GM19455 (cell line): Measurements from ENCODE around the gene PHACTR3.
"Not testable (repeated sequence)": the region's sequence is repeated elsewhere in the genome, so short reads cannot be mapped to it uniquely, and the experiment has no call there.

Experiments used
- ATAC-seq: cut with Tn5 transposase; IDR thresholded peaks from one replicate; pipeline ENCODE4 v1.9.1; 2021; ENCODE audit not compliant: unreplicated experiment

Gene PHACTR3

DNA sequence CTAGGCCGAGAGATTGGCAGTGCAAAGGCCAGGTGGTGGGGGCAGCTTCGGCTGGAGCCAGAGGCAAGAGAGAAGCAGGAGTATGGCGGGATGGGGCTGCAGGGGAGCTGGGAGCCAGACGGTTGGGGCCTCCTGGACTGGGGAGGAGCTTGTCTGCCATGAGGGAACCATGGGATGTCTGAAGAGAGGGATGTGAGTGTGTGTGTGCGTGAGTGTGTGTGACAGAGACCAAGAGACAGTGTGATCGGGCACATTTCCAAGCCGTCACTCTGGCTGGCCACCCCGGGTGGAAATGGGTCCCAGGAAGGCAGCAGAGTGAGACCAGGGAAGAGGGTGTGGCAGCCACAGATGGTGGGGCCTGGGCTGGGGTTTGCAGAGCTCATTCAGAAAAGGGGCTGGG, 13.8 kb downstream of the PHACTR3 start:
- no peak for ATAC-seq

DNA sequence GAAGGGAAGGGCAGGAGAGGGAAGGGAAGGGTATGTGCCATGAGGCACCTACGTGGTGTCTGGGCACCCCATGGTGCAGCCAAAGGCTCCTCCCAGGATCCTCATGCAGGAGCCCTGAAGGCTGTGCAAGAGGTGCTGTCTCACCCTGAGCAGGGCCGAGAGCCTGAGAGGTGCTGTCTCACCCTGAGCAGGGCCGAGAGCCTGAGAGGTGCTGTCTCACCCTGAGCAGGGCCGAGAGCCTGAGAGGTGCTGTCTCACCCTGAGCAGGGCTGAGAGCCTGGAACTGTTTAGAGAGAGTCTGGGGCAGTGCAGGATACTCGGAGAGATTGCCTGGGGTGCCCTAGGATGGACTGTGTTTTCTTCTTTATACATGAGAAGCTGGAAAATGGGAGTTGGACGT, 14.2 kb downstream of the PHACTR3 start:
- ATAC-seq: not testable (repeated sequence)

DNA sequence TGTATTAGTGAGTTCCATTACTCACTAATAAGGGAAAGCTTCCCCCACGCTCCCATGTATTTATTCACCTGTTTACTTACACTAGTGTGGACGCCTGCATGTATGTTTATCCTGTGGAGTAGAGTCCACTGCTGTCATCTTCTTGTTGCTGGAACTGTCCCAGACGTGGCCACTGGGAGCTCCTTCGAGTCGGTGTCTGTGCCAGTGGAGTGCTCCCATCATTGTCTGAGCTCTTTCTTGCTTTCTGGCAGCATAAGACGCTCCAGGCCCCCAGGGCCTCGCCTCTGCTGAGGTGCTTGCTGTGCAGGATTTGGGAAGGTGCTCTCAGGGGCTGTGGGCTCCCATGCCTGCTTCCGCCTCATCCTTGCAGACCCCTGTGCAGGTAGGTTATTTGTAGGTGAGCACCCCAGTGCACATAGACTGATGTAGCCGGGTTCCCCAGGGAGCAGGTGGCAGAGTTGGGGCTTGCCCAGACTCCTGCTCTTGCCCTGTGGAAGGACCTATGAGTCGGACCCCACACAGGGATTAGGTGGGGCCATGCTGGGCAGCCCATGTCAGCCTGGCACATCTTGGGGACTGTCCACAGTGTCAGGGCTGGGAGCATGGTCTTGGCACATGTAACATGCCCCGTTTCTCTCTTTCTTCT, 16.6 kb downstream of the PHACTR3 start:
- ATAC-seq: no peak

DNA sequence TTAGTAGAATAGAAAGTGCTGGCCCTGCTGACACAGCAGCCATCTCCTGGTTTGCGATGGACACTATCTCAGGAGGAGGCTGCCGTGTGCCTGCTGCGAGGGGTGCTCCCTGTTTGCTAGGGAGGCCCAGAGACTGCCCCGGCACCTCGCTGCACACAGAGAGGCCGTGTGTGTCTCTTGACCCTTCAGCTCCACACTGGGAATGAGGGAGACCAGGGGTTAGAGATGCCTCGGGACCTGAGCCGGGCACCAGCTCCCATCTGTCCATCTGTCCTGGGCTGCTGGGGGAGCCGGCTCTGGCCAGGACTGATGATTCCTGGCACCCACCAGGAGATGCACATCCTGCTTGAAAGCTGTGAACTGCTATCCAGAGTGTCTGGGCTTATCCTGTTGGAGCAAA, 18.2 kb downstream of the PHACTR3 start:
- ATAC-seq: no peak

DNA sequence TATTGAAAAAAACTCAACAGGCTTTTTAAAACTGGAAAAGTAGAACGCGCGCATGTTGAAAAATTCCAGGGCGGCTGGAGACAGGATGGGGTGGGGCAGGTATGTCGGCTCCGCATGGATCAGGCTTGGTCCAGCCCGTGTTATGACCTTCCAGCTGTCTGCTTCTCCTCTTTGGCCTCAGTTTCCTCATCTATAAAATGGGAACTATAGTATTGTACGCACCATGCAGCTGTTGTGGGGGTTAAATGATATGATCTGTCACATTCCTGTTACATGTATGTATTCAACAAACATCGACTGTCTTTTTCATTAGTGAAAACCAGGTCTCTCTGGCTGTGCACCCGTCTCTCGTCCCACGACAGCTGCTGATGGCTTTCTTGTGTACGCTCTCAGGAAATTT, 18.8 kb downstream of the PHACTR3 start:
- no peak for ATAC-seq

DNA sequence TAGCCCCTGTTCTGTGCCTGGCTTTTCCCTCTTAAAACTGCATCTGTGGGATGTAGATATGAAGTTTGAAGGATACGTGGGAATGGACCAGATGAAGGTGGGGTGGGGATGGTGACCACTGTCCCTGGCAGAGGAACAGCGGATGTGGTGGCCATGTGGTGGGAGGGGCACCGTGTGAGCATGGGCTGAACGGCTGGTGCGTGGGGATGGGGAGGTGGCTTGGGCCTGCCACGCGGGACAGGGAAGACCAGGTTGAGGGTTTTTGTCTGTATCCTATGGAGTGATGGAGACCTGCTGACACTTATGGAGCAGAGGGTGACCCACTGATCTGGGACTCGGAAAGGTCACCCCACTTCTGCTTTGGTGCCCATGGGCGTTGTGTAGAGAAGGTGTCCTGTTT, 19.2 kb downstream of the PHACTR3 start:
- ATAC-seq: no peak

DNA sequence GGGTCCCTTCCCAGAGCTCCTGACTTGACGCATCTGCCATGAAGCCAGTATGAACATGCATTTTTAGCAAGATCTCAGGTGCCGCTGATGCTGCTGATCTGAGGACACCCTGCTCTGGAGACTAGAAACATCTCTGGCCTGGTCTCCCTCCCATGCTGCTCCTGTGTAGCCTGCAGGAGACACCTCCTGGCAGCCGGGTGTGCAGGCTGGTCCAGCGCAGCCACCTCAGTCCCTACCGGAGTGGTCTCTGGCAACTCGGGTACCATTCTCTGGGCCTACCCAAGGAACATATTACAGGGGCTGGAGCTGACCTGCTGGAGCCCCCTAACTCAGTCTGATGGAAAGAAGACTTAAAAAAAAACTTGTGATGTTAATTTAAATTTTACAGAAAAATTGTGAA, 20.1 kb downstream of the PHACTR3 start:
- ATAC-seq: no peak

DNA sequence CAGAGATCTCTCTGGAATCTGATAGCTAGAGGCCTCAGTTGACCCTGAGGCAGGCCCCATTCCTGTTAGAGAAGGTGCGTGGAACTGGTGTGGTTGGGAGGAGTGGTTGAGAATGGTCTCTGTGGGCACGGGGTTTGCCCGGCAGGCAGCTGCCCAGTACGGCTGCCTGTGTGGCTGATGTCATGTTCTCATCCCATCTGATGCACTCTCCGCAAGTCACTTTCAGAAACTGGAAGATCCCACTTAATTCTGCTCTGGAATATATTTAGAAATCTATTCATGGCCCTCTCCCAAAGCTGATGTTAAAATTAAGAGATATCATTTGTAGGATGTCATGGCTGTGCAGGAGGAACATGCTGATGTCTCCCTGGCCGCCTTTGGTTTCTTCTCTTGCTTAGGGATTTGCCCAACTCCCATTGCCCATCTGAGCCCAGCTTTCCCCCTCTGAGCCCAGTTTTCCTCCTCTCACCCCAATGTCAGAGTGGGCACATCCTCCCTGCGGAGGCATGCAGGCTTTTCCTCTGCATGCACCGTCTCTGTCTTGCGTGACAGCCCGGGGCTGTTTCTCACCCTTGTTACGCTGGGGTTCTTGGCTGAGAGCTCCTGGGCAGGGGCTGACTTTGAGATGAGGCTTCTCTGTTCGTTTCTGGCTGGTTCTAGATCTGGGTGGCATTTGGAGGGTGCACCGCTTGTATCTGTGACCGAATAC, 21.0 kb downstream of the PHACTR3 start:
- ATAC-seq: no peak

DNA sequence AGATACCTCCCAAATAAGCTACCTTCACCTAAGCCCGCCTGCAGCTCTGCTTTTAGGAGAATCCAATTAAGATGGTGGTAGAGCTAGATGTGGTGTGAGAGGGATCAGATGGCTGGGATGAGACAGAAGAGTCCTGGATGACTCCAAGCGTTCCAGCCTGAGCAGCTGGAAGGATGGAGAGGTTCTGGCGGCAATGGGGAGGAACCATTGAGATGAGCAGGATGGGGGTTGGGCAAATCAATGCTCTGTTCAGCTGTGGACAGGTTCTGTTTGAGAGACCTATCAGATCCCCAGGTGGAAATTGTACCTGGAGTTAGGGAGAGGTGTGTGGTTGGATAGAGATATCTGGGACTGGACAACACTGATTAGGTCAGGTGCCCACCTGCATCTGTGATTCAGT, 23.0 kb downstream of the PHACTR3 start:
- no peak for ATAC-seq

DNA sequence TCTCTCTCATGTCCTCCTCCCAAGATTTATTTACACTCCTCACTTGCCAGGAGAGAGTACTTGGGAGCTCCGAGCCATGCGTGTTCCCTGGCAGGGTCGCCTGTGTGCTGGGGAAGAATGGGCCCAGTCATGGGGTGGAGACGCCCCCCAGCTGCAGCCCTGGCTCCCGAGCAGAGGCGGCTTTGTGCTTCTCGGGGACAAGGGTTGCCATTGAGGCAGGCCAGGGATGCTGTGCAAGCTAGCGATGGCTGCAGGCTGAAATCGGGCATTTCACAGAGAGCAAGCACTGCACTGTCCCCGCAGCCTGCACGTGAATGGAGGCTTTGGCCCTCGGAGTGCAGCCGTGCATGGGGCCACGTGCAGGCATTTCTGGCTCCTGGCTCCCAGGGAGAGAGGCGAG, 23.8 kb downstream of the PHACTR3 start:
- no peak for ATAC-seq

DNA sequence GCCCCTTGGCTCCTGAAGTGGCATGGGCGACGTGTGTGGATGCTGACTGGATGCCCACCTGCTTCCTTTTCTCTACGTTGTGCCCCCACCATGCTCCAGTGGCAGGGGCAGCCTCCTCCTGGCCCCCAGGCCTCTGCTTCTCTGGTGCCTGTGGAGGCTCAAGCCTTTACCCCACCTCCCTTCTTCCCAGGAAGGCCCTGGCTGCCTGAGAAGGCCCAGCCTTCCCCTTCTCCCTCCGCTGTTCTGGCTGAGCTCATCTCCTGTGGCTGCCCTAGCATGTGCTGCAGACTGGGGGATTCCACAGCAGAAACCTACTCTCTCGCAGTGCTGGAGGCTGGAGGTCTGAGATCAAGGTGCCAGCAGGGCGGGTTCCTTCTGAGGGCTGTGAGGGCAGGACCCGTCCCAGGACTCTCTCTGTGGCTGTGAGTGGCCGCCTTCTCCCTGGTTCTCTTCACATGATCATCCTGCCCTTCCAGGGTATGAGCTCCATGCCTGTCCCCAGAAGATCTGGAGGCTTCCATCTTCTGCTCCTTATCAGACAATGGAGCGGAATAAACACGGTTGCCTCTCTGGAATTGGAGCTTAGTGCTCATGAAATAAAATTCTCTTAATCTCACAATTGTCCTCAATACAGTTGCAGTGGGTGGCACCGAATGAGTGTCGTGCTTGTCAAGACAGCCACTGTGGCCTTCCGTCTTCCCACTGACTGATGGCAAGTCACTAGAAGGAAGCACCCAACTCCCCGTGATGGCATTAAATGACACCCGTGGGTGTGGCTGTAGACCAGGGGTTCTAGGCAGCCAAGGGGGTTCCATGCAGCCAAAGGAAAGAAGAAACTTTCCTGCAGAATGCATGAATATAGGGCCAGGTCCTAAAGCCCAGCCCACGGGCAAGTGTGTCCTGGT, 25.1 kb downstream of the PHACTR3 start:
- ATAC-seq: no peak

DNA sequence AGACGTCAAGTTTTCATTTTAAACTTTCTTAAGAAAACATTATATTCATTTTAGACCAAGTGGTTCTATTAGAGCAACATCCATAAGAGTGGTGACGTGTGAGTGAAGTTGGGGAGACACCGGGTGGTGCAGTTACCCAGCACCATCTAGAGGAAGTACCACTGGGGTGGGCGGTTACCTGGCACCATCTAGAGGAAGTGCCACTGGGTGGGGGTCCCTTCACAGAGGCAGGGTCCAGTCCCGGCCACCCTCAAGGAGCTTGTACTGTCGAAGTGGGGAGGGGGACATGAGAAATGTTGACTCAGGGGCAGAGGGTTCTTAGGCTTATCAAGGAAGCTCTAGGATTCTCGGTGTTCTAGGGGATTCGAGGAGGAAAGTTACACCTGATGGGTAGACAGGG, 26.2 kb downstream of the PHACTR3 start:
- no peak for ATAC-seq

DNA sequence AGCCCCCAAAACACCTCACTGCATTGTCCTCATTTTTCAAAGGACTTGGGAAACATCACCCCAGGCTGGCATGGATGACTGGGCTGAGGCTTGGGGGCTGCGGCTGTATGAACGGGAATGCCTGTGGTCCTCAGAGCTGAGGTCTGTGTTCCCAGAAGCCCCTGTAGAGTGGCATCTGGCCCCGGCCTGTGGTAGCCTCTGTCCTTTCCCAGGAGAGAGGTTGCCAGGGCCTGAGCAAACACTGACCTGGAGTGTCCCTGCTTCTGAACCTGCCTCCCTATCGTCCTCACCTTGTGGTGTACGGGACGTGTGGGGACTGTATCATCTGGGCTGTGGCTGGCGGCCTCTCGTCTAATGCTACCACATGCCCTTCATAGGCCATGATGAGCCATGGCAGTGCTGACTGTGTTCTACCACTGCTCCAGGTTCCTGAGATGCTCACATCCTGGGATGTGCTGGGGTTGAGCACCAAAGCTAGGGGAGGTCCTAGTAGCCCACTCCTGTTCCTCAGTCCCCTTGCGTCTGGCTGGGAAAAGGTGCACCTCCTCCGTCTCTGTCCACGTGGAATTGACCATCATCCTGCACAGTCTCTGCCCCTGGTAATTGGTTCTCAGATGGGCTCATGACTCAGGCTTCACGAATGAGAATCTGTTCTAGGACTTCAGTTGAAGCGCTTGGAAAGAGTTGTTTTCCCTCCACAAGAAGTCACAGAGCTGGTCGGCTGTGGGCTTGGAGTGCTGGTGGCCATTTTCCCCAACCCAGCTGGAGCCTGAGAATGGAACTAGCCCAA, 27.6 kb downstream of the PHACTR3 start:
- ATAC-seq: no peak

DNA sequence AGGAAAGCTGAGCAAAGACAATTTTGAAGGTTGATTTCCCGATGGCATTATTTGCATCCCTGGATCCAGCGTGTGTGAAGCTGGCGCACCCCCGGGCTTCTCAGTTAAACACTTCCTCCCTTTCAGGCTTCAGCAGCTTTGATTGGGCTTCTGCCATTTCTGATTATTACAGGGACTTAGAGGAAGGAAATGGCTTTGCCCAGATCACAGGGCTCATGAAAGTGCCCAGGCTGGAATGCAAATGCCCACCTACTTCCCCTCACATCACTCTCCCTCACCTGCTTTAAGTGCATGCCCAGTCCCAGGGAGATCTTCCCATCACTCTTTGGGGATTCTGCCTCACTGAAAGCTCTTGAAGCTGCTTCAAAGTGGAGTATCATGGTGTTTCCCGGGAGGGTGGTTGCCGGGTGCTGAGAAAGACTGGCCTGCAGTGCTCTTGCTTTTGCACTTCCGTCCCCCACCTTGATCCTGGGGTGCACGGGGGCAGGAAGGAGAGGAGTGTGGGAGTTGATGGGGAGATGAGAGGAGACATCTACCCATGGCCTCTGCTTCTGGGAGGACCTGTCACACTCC, 28.3 kb downstream of the PHACTR3 start:
- no peak for ATAC-seq

DNA sequence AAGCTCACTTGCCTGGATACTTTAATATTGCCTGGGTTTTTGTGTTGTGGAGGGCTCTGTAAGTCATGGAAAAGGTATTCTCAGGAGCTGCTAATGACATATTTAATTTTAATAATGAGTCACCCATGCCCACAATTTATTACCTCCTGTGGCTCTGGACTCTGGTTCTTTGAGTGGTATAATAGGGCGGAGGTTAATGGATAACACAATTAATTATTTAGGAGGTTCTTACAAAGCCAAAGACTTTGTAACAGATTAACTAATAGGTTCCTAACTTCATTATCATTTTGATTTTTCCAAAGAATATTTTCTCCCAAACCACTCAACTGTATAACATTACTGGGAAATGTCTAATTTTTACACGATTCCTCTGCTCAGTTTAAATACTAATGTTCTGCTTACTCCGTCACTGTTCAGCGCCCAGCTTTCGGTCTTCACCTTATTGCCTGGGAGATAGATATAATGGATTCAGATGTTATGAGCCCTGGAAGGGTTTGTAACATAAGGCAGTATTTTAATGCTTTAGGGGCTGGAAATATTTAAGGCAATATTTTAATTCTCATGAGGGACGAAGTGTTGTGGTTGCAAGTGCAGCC, 29.4 kb downstream of the PHACTR3 start:
- no peak for ATAC-seq

DNA sequence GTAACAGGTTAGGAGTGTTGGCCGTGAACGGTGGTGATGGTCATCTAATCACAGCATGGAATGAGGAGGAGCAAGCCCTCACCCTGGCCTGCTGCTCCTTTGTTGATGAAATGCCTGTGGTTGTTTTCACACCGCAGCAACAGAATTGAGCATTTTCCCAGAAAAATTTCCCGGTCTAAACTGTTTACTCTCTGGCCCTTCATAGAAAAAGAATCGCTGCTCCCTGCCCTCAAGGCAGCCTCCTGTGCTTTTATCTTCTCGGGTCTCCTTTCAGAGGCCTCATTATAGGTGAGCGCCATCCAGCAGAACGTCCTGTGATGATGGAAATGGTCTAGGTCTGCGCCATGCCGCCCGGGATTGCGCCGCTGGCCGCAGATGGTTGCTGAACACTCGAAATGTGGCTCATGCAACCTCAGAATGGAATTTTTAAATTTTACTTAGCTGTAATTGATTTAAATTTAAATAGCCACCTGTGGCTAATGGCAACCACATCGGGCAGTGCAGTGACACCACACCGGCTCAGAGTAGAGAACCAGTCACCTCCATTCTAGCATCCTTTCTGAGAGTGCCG, 30.2 kb downstream of the PHACTR3 start:
- ATAC-seq: no peak

DNA sequence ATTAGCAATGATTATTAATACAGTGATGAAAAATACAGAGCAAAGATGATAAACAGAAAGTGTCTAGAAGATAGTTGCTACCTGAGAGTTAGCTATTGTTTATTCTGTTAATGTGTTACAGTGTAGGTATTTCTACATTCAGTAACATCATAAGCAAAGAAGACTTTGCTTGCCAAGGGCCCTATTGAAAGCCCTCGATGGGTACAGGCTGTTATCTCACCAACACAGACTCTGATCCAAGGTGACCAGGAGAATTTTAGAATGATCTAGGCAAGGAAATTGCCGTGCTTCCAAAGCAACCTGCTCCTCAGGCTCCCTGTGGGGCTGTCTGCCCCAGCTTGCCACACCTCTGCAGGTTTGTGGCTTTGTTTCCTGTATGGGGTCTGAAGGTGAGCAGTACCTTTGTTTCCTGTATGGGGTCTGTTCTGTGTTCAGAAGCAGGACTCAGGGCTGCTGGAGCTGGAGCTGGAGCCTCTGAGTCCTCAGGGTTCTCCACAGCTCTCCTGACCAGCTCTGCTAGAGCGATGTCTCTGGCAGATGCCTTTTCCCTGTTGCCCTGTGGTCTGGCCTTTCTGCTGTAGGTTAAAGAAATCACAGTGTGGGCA, 32.5 kb downstream of the PHACTR3 start:
- no peak for ATAC-seq

DNA sequence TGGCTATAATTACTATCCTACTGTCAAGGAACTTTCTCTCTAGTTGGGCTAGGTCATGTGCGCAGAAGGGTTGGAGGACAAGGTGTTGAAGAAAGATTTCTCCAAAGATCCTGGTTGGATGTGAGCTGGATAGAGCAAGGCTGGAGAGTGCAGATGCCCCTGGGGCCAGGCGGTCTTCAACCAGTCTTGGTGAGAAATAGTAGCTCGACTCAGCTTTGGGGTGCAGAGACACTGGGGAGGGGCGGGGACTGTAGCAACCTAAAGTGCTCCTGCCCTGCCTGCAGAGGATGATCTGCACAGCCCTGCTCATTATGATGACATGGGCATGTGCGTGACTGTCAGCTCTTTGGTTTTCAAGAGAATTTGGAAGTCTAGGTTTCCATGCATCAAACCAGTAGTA, 35.9 kb downstream of the PHACTR3 start:
- ATAC-seq: no peak

DNA sequence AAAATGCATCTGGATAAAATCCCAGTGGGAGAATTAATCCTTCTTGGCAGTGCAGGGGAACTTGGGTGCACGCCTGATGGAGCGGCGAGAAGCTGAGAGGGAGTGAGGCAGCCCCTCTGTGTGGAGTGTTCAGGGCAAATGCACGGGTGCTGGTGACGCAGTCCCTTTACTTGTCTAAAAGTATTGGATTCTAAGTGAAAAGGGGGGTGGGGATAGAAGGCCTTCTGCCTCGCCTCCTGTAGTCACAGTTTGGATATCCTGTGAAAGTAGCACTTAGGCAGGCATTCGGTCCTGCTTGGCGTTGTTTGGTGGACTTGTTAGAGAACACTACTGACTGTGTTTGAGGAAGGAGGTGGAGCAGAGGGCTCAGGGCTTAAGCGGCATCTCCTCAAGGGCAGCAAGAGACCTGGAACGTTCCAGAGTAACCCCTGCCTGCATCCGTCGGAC, 39.3 kb downstream of the PHACTR3 start:
- no peak for ATAC-seq
